HG03457 (cell line): ENCODE results near the gene CCL11.

Experiments used
- ATAC-seq: cut with Tn5 transposase; IDR thresholded peaks from one replicate; pipeline ENCODE4 v1.9.1; 2021; ENCODE audit warnings: moderate number of reproducible peaks; ENCODE audit not compliant: unreplicated experiment

Gene CCL11

DNA sequence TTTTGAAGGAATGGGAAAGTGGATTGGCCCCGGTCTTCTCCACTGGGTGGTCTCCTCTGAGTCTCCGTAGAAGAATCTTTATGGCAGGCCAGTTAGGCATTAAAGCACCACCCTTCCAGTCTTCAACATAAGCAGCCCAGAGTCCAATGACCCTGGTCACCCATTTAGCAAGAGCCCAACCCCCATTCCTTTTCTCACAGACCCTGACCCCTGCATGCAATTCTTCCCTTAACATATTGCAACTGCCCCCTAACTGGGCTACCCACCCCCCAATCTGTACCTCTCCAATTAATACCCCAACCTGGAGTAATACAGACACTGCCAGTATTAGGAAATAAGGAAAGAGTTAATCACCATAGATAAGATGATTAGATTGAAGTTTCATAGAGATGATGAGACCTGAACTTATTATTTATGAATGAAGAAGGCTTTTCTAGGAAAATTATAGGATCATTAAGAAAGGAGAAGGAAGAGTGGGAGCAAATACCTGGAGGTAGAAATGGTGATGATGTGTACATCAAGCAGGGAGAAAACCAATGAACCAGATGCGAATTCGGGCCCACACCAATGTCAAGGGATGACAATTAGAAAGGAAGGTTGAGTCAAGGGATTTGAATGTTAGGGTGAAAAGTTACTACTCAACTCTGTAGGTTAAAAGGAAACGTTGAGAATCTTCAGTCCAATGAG lies 28.1 kb upstream of the CCL11 start:
- ATAC-seq: no peak

DNA sequence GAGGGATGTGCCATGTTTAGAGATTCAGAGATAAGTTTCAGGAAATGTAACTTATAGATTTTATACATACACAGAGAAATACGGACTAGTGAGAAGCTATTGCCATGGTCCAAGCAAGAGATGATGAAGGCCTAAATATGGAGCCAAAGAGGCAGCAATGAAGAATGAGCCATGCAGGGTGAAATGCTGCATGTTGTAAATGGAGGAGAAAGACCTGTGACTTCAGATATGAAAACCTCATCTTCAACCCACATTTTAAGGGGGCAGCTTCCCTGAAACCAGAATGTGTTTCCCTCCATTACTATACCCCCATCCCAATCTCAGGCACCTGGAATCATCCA lies 27.6 kb upstream of the CCL11 start:
- no peak for ATAC-seq

DNA sequence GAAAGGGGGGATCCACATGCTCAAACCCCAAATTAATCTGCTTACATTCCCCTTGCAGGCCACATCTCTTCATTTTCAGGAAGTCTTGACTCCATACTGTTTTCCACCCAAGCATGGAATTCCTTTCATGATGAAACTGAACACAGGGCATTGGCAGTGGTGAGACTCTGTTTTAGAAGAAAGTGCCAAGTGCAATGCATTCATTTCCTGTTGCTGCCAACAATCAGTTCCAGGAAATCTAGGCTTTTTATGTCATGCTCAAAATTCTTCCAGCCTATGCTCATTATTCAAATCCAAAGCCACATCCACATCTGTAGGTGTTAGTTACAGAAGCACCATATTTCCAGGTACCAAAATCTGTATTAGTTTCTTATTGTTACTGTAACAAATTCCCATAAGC lies 26.4 kb upstream of the CCL11 start:
- ATAC-seq: no peak

DNA sequence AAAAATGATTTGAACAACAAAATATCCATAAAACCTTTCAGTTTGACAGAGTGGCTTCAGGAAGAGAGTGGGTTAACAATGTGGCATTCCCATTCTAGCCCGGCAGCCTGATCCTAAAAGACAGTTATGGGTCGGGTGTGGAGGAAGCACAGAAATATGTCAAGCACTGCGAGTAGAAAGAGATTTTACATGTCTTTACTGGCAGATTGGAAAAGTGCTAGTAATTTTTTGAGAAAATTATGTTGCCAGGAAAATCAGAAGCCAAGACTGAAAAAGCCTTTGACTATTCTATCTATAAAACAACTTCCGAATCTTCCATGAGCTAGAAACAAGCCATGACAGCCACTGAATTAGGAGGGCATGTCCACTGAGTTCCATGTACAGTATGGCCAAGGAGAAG lies 24.7 kb upstream of the CCL11 start:
- ATAC-seq: no peak

DNA sequence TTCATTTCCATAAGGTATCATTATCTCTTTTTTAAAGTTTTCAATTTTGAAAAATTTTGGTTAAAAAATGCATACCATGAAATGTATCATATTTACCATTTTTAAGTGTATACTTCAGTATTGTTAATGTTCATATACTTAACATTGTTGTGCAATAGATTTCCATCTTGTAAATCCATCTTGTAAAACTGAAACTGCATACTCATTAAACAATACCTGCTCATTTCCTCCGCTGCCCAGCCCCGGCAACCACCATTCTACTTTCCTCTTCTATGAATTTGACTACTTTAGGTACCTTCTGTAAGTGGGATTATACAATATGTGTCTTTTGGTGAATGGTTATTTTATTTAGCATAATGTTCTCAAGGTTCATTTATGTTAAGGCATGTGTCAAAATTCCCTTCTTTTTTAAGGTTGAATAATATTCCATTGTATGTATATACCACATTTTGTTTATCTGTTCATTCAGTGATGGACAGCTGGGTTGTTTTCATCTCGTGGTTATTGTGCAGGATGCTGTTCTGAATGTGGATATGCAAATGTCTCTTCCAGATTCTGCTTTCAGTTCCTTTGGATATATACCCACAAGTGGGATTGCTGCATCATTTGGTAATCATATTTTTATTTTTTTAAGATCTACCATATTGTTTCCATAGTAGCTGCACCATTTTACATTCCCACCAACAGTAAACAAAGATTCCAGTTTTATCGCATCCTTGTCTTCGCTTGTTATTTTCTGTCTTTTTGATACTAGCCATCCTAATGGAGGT lies 23.8 kb upstream of the CCL11 start:
- no peak for ATAC-seq

DNA sequence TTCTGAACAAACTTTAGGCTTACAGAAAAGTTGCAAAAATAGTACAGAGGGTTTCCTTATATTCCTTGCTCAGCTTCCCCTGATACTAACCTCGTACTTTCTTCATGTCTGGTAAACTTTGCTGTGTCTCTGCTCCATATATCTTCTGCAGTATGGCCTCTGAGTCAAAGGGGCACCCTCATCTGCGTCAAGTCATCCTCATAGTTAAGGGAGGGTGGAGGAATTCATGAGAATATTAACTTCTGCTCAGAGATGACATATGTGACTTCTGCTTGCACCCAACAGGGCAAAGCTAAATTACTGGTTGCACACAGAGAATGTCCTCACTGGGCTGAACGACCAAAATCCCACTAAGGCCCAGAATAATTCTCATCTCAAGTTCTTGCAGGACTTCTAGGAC lies 19.8 kb upstream of the CCL11 start:
- no peak for ATAC-seq

DNA sequence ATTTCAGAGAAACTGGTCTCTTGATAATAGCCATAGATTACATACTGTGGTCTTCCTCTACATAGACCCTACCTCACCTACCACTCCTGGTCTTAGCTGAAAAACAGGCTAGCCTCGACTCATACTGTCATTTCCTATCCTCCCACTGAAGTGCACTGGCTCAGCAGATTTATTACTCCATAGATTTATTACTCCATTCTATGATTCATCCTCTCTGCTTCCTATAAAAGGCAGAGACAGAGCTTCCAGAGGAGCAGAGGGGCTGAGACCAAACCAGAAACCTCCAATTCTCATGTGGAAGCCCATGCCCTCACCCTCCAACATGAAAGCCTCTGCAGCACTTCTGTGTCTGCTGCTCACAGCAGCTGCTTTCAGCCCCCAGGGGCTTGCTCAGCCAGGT lies 15.6 kb upstream of the CCL11 start, which contains the start of gene CCL7:
Gene CCL7, plus strand, starts transcription at position 253 of the 400 bp plus-strand sequence. Its CDS starts 70 bp downstream, at position 323.
- ATAC-seq: no peak

DNA sequence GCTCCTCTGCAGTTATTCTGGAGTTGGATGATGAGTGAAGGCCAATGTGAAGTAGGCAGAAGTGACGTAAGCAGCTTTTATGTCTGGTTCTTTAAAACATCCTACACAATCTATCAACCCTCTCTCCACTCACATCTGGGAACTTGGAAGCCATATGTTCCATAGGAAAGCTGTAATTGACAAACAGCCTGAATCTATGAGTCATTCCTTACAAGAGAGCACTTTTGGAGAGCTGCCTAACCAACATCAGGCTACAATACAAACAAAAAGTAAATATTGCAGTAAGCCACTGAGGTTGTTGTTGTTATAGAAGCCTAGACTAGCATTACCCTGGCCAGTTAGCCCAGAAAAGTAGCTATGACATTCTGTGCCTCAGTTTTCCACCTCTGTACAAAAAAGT lies 9.7 kb upstream of the CCL11 start:
- ATAC-seq: no peak

DNA sequence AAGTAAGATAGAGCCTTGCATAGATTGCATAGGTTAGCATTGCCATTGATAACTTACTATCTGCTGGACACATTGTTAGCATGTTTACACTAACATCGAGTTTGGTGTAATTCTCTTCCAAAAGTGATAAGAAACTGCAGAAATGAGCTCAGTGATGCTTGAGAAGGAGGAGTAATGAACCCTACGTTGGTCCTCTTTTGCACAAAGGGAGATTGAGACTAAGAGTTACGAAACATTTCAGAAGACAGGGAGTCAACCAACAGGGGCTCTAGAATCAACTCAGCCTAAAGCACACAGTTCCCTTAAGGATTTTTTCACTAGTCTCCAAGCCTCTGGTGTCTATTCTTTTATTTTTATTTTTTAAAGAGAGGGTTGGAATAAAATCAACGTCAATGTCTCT lies 8.7 kb upstream of the CCL11 start:
- ATAC-seq: no peak

DNA sequence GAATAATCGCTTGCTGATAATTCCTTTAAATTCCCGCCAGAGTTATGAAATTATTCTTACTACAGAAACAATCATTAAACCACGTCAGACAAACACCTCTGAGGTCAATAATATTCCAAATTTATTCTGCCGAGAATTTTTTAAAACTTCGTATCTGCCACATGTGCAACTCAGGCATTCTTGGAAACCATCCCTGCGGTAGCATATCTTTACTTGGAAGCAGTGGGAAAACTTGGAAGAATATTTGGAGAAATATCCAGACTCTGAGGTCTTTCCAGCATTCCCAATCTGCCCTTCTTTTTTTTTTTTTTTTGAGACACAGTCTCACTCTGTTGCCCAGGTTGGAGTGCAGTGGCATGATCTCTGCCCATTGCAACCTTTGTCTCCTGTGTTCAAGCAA lies 2.0 kb upstream of the CCL11 start:
- ATAC-seq: no peak

DNA sequence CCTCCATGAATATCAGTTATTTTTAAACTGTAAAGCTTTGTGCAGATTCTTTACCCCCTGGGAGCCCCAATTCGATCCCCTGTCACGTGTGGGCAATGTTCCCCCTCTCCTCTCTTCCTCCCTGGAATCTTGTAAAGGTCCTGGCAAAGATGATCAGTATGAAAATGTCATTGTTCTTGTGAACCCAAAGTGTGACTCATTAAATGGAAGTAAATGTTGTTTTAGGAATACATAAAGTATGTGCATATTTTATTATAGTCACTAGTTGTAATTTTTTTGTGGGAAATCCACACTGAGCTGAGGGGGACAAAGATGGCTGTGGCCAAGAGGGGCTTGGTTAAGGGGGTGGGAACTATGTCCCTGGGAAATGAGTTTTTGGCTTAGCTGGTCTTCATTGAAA lies 2.3 kb downstream of the CCL11 start:
- ATAC-seq: no peak

DNA sequence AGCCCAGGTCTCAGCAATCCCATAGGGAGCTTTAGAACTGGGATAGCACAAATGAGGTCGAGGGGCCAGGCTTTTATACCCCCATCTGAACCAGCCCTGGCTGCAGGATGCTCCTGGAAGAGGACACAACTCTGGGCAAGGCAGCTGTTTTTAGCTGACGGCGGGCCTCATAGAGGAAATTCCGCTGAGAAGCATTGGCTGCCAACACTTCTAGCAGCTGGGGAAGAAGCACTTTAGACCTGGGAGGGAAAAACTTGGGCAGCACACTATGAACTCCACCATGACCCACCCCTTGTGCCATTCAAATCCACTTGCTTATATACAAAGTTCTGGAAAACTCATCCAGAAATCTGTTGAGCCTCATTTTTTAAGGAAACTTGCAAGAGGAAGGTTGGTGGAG lies 5.0 kb downstream of the CCL11 start:
- ATAC-seq: no peak

DNA sequence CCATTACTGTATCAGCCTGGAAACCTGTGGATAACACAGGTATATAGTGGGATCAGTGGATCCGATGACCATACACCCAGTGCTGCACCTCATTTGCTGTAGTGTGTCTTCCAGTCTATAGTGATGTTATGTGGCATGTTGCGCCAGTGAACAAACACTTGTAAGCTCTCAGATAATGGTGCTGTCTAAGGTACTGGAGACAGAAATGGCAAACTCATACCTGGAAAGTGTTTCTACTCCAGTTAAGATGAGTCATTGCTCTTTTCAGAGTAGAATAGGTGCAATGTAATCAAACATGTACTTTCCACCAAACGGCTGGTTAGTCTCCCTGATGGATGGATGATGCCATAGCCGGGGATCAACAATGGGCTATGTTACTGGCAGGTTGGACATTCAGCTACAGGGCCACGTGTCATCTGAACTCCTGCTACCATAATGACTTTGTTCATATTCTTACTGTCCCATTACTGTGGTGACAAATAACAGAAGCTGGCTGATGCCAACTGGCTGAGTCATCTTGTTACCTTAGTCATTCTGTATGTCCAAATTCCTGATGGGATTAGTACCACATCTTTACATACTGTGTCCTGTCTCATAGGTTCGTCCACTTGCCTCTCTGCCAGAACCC lies 6.3 kb downstream of the CCL11 start:
- ATAC-seq: no peak

DNA sequence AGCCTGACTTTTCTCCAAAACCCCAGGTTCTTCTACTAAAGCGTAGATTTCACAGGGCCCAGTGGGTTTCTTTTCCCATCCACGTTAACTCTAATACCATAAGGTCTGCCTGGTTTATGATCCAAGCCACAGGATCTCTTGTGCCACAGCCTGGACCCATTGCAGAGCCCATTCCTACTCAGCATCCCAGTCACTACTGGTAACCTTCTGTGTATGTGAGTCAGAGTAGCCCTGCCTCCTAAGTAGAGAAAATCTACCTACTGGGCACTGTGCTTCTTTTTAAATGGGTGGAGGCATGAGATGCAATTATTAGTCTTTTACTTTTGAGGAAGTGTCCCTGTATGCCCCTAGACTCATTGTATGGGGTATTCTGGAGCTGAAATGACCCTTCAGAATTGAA lies 13.5 kb downstream of the CCL11 start:
- no peak for ATAC-seq

DNA sequence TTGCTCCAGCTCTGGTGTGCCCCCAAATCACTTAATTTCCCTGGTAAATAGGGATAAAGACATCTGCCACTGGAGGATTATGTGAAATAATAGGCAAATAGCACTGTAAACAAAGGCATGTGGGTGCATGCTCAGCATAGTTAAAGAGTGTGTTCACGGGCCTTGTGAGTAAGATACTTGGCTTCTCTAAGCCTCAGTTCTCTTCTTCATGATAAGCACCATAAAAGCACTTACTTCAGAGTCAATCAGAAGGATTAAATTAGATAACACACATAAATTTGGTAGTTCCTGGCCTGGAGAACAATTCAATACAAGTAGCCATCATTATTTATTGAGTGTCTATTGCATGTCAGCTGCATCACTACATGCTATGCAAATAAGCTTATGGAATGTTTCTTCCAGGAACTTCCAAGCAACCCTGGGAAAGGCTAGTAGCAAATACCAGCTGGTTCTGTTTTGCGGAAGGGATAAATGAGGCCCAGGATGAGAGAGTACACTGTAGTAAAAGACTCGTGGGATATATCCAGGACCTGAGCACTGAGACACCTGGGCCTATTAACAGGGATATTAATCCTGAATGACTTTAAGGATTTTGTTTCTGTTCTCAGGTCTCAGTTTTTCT lies 14.5 kb downstream of the CCL11 start:
- ATAC-seq: no peak

DNA sequence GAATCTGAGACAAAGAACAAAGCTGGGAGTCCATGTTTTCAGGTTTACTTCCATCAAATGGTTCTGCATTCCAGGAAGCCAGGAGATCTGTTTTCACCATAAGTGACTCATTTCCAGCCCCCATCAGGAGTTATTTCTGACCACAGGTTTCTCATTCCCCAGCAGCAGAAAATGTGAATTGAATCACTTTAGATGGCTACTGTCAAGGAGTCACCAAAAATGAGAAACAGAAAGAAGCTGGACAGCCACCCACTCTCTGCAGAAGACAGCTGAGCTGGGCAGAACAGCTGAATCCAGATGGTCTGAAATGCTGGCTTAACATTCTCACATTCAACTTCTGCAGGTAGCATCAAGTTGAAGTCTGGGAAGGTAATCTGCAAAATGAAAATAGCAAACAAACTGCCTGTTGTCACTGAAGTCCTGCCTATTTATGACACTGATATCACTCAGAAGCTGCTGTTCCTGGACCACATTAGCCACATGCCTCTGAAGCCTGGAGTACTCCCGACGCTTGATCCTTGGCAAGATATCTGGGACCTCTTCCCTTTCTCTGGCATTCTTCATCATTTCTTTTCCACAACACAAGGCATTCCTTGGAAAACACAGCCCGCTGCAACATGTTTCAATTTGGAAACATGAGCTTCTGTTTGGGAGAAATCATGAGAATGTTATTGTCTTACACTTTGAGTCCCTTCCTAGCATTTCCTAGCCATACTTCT lies 15.3 kb downstream of the CCL11 start:
- no peak for ATAC-seq

DNA sequence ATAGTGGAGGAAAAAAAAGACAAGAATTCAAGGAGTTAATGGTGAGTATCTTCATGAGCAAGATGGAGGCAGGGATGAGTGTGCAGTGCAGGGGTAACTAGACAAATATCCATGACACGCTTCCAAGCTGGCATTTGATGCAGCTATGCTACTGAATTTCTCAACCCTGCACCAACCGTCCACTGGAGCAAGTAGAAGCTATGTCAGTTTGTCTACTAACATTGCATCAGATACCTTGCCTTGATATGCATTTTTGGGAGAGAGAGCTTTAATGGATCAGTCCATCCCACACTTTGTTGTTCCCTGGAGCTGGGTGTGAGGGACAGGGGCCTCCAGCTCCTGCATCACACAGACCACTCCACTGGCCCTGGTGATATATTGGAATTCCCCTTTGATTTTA lies 16.4 kb downstream of the CCL11 start:
- no peak for ATAC-seq

DNA sequence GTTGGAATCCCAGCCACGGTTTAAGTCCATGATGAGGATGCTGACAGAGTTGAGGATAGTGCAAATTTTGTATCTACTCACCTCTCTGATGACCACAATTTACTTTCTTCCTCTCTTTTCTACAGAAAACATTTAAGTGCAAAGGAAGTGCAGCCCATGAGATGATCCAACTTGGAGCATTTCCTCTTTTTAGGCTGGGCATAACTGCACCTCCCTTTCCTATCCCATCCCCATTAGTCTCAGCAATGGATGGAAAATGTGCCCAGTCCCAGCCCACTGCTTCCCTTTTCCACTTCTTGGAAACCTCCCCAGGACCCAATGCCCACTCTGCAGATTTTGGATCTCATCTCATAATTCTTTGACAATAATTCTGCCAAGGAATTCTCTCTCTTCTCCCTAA lies 17.1 kb downstream of the CCL11 start:
- ATAC-seq: no peak

DNA sequence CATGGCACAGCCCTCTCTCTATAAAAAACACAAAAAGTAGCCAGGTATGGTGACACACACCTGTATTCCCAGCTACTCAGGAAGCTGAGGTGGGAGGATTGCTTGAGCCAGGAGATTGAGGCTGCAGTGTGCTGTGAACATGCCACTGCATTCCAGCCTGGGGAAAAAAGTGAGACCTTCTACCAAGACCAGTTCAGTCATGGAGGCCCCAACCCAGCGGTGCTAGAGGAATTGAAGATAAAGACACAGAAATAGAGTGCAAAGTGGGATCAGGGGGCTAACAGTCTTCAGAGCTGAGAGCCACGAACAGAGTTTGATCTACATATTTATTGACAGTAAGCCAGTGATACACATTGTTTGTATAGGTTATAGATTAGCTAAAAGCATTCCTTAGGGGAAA lies 18.1 kb downstream of the CCL11 start:
- no peak for ATAC-seq

DNA sequence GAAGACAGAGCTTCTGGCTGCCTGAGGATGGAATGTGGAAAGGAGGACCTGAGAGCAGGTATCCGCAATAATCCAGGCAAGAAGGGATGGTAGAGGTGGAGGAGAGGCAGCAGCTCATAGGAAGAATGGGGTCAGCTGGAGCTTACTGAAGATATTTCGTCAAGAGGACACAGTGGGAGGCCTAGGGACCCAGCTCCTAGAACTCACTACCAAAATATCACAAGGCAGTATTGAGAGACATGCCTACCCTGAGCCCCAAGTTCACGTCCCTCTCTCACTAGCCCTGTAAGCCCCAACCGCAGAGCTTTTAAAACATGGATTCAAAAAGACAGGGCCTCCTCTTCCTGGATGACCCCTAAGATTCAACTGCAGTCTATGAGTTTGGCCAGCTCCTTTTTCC lies 19.5 kb downstream of the CCL11 start:
- no peak for ATAC-seq

DNA sequence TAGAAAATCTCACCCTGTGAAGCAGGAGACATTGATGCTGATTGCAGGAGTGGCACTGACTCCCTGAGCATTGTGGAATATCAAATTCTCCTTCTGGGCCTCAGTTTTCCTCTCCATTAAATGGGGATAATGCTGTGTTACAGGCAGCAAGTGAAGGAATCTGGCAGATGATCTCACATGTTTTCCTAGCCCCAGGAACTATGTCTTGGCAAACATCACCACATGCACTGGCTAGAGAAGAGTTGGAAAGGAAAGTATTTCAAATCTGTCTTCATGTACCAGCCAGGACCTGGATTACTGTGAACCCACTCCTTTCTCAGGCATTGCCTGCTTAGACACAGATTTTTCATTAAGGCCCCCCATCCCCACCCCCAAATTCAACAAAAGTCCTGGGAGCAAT lies 20.1 kb downstream of the CCL11 start:
- no peak for ATAC-seq
